Progenitor cell of endocrine pancreas (in vitro differentiated cells): ENCODE measurements around the gene ZCCHC8. TPM values are rescaled to one million over a fixed set of nuclear protein-coding genes. Genes with fewer than 3 reads are reported as not detected.

Experiments
- DNase-seq: peaks from one replicate; pipeline ENCODE4 v3.0.0; 2021; ENCODE audit warnings: low spot score; ENCODE audit not compliant: unreplicated experiment
- H3K27ac Mint-ChIP-seq: 2 replicates; pipeline ENCODE4 v1.8.0; 2021; ENCODE audit warnings: mild to moderate bottlenecking, moderate library complexity, mixed read lengths
- H3K27me3 Mint-ChIP-seq: 2 replicates; pipeline ENCODE4 v1.8.0; 2021; ENCODE audit warnings: mixed read lengths
- H3K36me3 Mint-ChIP-seq: 2 replicates; pipeline ENCODE4 v1.8.0; 2022; ENCODE audit warnings: mixed read lengths; ENCODE audit not compliant: insufficient read depth
- H3K4me1 Mint-ChIP-seq: 2 replicates; pipeline ENCODE4 v1.8.0; 2021; ENCODE audit warnings: low read depth, mixed read lengths
- H3K4me3 Mint-ChIP-seq: 2 replicates; pipeline ENCODE4 v1.8.0; 2021; ENCODE audit warnings: low read depth, mild to moderate bottlenecking, moderate library complexity, mixed read lengths
- H3K9me3 Mint-ChIP-seq: 2 replicates; pipeline ENCODE4 v1.8.0; 2021; ENCODE audit warnings: low read depth, mixed read lengths
- total RNA-seq: library from RNA; stranded (reverse); gene quantifications from 2 replicates; pipeline ENCODE4 v1.2.1, GENCODE V29; 2021
- TF ChIP-seq, protein P1 (sequence below): fragments of 200-600 bp; sonication (generic); IDR thresholded peaks from one replicate; pipeline ENCODE4 v1.5.0; 2021; ENCODE audit warnings: antibody characterized with exemption, mild to moderate bottlenecking; ENCODE audit not compliant: unreplicated experiment

Gene ZCCHC8
- total RNA-seq, 1 donor from 2014 or later = 33.4 TPM

DNA sequence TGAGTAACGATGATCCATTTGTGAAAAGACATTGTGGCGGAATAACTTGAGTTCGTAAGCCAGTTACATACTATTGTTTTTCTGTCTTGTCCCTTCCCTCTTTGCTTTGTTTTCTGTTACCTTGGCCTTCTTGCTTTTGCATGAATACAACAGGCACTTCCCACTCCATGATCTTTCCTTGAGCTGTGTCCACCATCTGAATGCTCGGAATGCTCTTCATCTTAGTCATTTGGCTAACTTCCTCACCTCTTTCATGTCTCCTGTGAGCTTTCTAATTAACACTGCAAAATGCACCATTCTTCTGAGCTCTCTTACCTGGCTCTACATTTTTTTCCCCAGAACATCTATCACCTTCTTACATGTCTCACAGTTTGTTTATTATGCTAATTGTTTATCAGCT, 36.3 kb upstream of the ZCCHC8 start:
- no peak overlapping the region for H3K27ac Mint-ChIP-seq
- DNase-seq = no peak
- H3K9me3 Mint-ChIP-seq = no peaks in the 10 kb centered on the region
- H3K36me3 Mint-ChIP-seq = peaks cover 5% of the 10 kb centered on the region
- TF ChIP-seq, protein P1, sequence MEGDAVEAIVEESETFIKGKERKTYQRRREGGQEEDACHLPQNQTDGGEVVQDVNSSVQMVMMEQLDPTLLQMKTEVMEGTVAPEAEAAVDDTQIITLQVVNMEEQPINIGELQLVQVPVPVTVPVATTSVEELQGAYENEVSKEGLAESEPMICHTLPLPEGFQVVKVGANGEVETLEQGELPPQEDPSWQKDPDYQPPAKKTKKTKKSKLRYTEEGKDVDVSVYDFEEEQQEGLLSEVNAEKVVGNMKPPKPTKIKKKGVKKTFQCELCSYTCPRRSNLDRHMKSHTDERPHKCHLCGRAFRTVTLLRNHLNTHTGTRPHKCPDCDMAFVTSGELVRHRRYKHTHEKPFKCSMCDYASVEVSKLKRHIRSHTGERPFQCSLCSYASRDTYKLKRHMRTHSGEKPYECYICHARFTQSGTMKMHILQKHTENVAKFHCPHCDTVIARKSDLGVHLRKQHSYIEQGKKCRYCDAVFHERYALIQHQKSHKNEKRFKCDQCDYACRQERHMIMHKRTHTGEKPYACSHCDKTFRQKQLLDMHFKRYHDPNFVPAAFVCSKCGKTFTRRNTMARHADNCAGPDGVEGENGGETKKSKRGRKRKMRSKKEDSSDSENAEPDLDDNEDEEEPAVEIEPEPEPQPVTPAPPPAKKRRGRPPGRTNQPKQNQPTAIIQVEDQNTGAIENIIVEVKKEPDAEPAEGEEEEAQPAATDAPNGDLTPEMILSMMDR = no peak
- H3K4me3 Mint-ChIP-seq = no peak overlapping the region
- H3K27me3 Mint-ChIP-seq = no peaks in the 10 kb centered on the region
- no peaks in the 10 kb centered on the region for H3K4me1 Mint-ChIP-seq

DNA sequence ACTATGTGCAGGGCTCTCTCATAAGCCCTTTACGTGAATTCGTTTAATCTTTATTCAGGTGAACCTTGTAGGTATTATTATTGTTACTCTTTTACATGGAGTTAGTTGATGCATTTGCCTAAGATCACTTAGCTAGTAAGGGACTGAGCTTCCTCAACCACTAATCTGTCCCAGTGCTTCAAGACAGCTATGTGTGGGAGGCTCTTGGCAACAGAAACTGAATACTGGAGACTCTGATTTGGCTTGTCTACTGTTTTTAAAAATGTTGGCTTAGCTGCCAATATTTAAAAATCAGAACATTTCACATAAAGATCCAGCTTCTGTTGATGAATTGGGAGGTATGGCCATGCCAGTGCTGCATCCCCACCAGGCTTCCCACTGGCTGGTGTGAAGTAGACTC, 33.1 kb upstream of the ZCCHC8 start:
- no peaks in the 10 kb centered on the region for H3K4me1 Mint-ChIP-seq
- H3K36me3 Mint-ChIP-seq = peaks cover 3% of the 10 kb centered on the region
- DNase-seq = no peak
- TF ChIP-seq, protein P1 = no peak
- no peak overlapping the region for H3K4me3 Mint-ChIP-seq
- no peak overlapping the region for H3K27ac Mint-ChIP-seq
- no peaks in the 10 kb centered on the region for H3K27me3 Mint-ChIP-seq
- no peaks in the 10 kb centered on the region for H3K9me3 Mint-ChIP-seq

DNA sequence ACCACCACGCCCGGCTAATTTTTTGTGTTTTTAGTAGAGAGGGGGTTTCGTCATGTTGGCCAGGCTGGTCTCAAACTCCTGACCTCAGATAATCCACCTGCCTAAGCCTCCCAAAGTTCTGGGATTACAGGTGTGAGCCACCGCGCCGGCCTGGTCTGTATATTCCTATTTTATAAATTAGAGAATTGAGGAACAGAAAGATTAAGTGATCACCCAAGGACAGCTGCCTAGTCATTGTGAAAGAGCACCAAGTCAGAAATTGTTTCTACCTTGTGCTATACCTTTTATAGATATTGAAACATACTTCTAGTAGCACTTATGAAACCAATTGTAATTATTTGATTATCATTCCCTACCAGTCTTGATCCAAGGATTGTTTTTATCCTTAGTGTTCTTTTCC, 28.3 kb upstream of the ZCCHC8 start:
- H3K4me1 Mint-ChIP-seq = peaks cover 5% of the 10 kb centered on the region

DNA sequence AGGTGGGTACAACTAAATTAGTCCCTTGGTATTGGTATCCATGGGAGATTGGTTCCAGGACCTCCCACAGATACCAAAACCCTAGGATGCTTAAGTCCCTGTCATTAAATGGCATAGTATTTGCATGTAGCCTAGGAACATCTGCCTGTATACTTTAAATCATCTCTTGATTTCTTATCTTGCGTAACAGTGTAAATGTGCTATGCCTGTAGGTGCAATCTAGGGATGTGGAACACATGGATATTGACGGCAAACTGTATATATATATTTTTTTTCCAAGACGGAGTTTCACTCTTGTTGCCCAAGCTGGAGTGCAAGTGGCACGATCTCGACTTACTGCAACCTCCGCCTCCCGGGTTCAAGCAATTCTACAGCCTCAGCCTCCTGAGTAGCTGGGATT, 27.9 kb upstream of the ZCCHC8 start:
- Mint-ChIP-seq H3K27ac (no peak overlapping the region), H3K9me3 (no peaks in the 10 kb centered on the region), H3K36me3 (peaks cover 9% of the 10 kb centered on the region), H3K4me3 (no peak overlapping the region), H3K4me1 (peaks cover 9% of the 10 kb centered on the region), H3K27me3 (no peaks in the 10 kb centered on the region)
- TF ChIP-seq, protein P1 = no peak
- no peak for DNase-seq

More for the DNA sequence above, 28.3 kb upstream of the ZCCHC8 start:
- Mint-ChIP-seq H3K4me3 (no peak overlapping the region), H3K27me3 (no peaks in the 10 kb centered on the region), H3K36me3 (peaks cover 9% of the 10 kb centered on the region), H3K9me3 (no peaks in the 10 kb centered on the region), H3K27ac (no peak overlapping the region)
- TF ChIP-seq, protein P1 = no peak
- no peak for DNase-seq

DNA sequence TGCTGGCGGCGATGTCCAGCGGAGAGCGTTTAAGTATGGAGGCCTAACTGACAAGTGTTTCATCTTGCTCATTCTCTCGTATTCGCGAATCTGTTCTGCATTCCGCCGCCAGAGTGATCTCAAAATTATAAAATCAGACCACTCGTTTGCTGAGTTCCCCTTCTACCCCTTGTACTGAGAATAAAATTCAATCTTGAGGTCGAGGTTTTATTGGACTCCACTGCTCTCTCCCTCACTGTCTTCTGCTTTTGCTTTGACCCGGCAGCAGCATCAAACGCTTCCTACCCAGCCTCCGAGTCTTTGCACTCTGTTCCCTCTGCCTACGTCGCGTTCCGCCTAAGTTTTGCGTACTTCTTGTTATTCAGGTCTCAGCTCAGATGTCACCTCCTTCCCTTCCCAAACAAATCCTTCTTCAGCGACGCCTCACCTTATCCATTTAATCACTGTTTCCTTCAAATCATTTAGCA, 26.8 kb upstream of the ZCCHC8 start:
- Mint-ChIP-seq H3K27ac (no peak overlapping the region), H3K4me1 (peaks cover 15% of the 10 kb centered on the region), H3K4me3 (no peak overlapping the region), H3K36me3 (peaks cover 9% of the 10 kb centered on the region), H3K9me3 (no peaks in the 10 kb centered on the region), H3K27me3 (no peaks in the 10 kb centered on the region)
- TF ChIP-seq, protein P1 = no peak
- DNase-seq = no peak
